ENCODE results near the gene CDK5RAP3. TPM values are rescaled to one million over a fixed set of nuclear protein-coding genes. Genes with fewer than 3 reads are reported as not detected.

The CDK5RAP3 gene
- total RNA-seq, 1 experiment from 2014 or later = 213 TPM

GRCh38 chr17:47993964-47994363 is 23.1 kb downstream of the CDK5RAP3 start:
- H2AFZ ChIP-seq (ENCODE audit: low read length) = no peak overlapping the region
- no peak overlapping the region for H3K27ac ChIP-seq (ENCODE audit: low read length)
- no peak overlapping the region for H3K9ac ChIP-seq (ENCODE audit: low read length)

GRCh38 chr17:47994724-47995123 is 23.8 kb downstream of the CDK5RAP3 start:
- H3K79me2 ChIP-seq (ENCODE audit: low read length) = no peaks in the 10 kb centered on the region
- no peak overlapping the region for H3K9ac ChIP-seq (ENCODE audit: low read length)
- H3K9me3 ChIP-seq (ENCODE audit: low read length) = no peaks in the 10 kb centered on the region
- H2AFZ ChIP-seq (ENCODE audit: low read length) = no peak overlapping the region
- no peaks in the 10 kb centered on the region for H3K36me3 ChIP-seq (ENCODE audit: insufficient read depth, low read length)
- no peak for DNase-seq
- H3K4me2 ChIP-seq (ENCODE audit: low read depth, low read length, poor library complexity, severe bottlenecking) = no peak overlapping the region
- H3K27me3 ChIP-seq (ENCODE audit: low read length) = no peaks in the 10 kb centered on the region
- peaks cover 8% of the 10 kb centered on the region for H3K4me1 ChIP-seq (ENCODE audit: low read length)
- H3K9me2 ChIP-seq (replicated peaks; ENCODE audit: insufficient read depth, low read length) = no peaks in the 10 kb centered on the region
- H4K20me1 ChIP-seq (ENCODE audit: insufficient read depth, low read depth, low read length) = no peaks in the 10 kb centered on the region
- no peak overlapping the region for H3K4me3 ChIP-seq (ENCODE audit: low read length)
- no peak overlapping the region for H3K27ac ChIP-seq (ENCODE audit: low read length)

More at GRCh38 chr17:47993964-47994363, 23.1 kb downstream of the CDK5RAP3 start:
- no peaks in the 10 kb centered on the region for H4K20me1 ChIP-seq (ENCODE audit: insufficient read depth, low read depth, low read length)
- DNase-seq = no peak
- no peaks in the 10 kb centered on the region for H3K9me3 ChIP-seq (ENCODE audit: low read length)
- H3K79me2 ChIP-seq (ENCODE audit: low read length) = no peaks in the 10 kb centered on the region
- no peaks in the 10 kb centered on the region for H3K36me3 ChIP-seq (ENCODE audit: insufficient read depth, low read length)
- H3K4me3 ChIP-seq (ENCODE audit: low read length) = no peak overlapping the region
- no peaks in the 10 kb centered on the region for H3K27me3 ChIP-seq (ENCODE audit: low read length)
- no peak overlapping the region for H3K4me2 ChIP-seq (ENCODE audit: low read depth, low read length, poor library complexity, severe bottlenecking)
- H3K9me2 ChIP-seq (replicated peaks; ENCODE audit: insufficient read depth, low read length) = no peaks in the 10 kb centered on the region
- H3K4me1 ChIP-seq (ENCODE audit: low read length) = peaks cover 8% of the 10 kb centered on the region

GRCh38 chr17:47995241-47995935 is 24.5 kb downstream of the CDK5RAP3 start:
- Histone ChIP-seq H3K9ac (ENCODE audit: low read length) (no peak overlapping the region), H3K79me2 (ENCODE audit: low read length) (no peaks in the 10 kb centered on the region), H3K27ac (ENCODE audit: low read length) (no peak overlapping the region), H3K27me3 (ENCODE audit: low read length) (no peaks in the 10 kb centered on the region), H3K4me1 (ENCODE audit: low read length) (peaks cover 8% of the 10 kb centered on the region), H3K9me3 (ENCODE audit: low read length) (no peaks in the 10 kb centered on the region), H3K4me2 (ENCODE audit: low read depth, low read length, poor library complexity, severe bottlenecking) (no peak overlapping the region), H3K36me3 (ENCODE audit: insufficient read depth, low read length) (no peaks in the 10 kb centered on the region), H4K20me1 (ENCODE audit: insufficient read depth, low read depth, low read length) (no peaks in the 10 kb centered on the region), H2AFZ (ENCODE audit: low read length) (no peak overlapping the region), H3K9me2 (replicated peaks; ENCODE audit: insufficient read depth, low read length) (no peaks in the 10 kb centered on the region), H3K4me3 (ENCODE audit: low read length) (no peak overlapping the region)
- DNase-seq = no peak

- Histone ChIP-seq H2AFZ (ENCODE audit: low read length) (no peak overlapping the region), H3K36me3 (ENCODE audit: insufficient read depth, low read length) (no peaks in the 10 kb centered on the region), H3K79me2 (ENCODE audit: low read length) (no peaks in the 10 kb centered on the region), H4K20me1 (ENCODE audit: insufficient read depth, low read depth, low read length) (no peaks in the 10 kb centered on the region), H3K4me3 (ENCODE audit: low read length) (no peak overlapping the region), H3K27ac (ENCODE audit: low read length) (no peak overlapping the region), H3K4me2 (ENCODE audit: low read depth, low read length, poor library complexity, severe bottlenecking) (no peak overlapping the region), H3K9me2 (replicated peaks; ENCODE audit: insufficient read depth, low read length) (no peaks in the 10 kb centered on the region), H3K27me3 (ENCODE audit: low read length) (no peaks in the 10 kb centered on the region), H3K9ac (ENCODE audit: low read length) (no peak overlapping the region), H3K4me1 (ENCODE audit: low read length) (peaks cover 8% of the 10 kb centered on the region), H3K9me3 (ENCODE audit: low read length) (no peaks in the 10 kb centered on the region)
- no peak for DNase-seq
Observed at GRCh38 chr17:47996201-47996600, 25.3 kb downstream of the CDK5RAP3 start.

- DNase-seq = no peak
- Histone ChIP-seq H3K79me2 (ENCODE audit: low read length) (no peaks in the 10 kb centered on the region), H3K27ac (ENCODE audit: low read length) (no peak overlapping the region), H4K20me1 (ENCODE audit: insufficient read depth, low read depth, low read length) (no peaks in the 10 kb centered on the region), H3K9me3 (ENCODE audit: low read length) (no peaks in the 10 kb centered on the region), H3K36me3 (ENCODE audit: insufficient read depth, low read length) (no peaks in the 10 kb centered on the region), H3K4me2 (ENCODE audit: low read depth, low read length, poor library complexity, severe bottlenecking) (no peak overlapping the region), H3K9me2 (replicated peaks; ENCODE audit: insufficient read depth, low read length) (no peaks in the 10 kb centered on the region), H3K4me3 (ENCODE audit: low read length) (no peak overlapping the region), H3K4me1 (ENCODE audit: low read length) (peaks cover 19% of the 10 kb centered on the region), H3K9ac (ENCODE audit: low read length) (no peak overlapping the region), H3K27me3 (ENCODE audit: low read length) (no peaks in the 10 kb centered on the region), H2AFZ (ENCODE audit: low read length) (no peak overlapping the region)
Observed at GRCh38 chr17:47997586-47997985, 26.7 kb downstream of the CDK5RAP3 start.

- no peaks in the 10 kb centered on the region for H3K79me2 ChIP-seq (ENCODE audit: low read length)
- peaks cover 23% of the 10 kb centered on the region for H3K4me1 ChIP-seq (ENCODE audit: low read length)
- no peaks in the 10 kb centered on the region for H3K9me3 ChIP-seq (ENCODE audit: low read length)
- H3K9me2 ChIP-seq (replicated peaks; ENCODE audit: insufficient read depth, low read length) = no peaks in the 10 kb centered on the region
- no peaks in the 10 kb centered on the region for H3K36me3 ChIP-seq (ENCODE audit: insufficient read depth, low read length)
- no peak overlapping the region for H3K9ac ChIP-seq (ENCODE audit: low read length)
- H2AFZ ChIP-seq (ENCODE audit: low read length) = no peak overlapping the region
- H3K4me2 ChIP-seq (ENCODE audit: low read depth, low read length, poor library complexity, severe bottlenecking) = no peak overlapping the region
- H3K27ac ChIP-seq (ENCODE audit: low read length) = no peak overlapping the region
- no peaks in the 10 kb centered on the region for H3K27me3 ChIP-seq (ENCODE audit: low read length)
- H4K20me1 ChIP-seq (ENCODE audit: insufficient read depth, low read depth, low read length) = no peaks in the 10 kb centered on the region
- DNase-seq = no peak
- H3K4me3 ChIP-seq (ENCODE audit: low read length) = no peak overlapping the region
Observed at GRCh38 chr17:47998044-47998443, 27.1 kb downstream of the CDK5RAP3 start.

- no peak overlapping the region for H3K27ac ChIP-seq (ENCODE audit: low read length)
- H3K4me2 ChIP-seq (ENCODE audit: low read depth, low read length, poor library complexity, severe bottlenecking) = no peak overlapping the region
- H3K27me3 ChIP-seq (ENCODE audit: low read length) = no peaks in the 10 kb centered on the region
- H3K4me1 ChIP-seq (ENCODE audit: low read length) = peaks cover 39% of the 10 kb centered on the region
- no peaks in the 10 kb centered on the region for H3K9me3 ChIP-seq (ENCODE audit: low read length)
- H2AFZ ChIP-seq (ENCODE audit: low read length) = no peak overlapping the region
- H3K36me3 ChIP-seq (ENCODE audit: insufficient read depth, low read length) = no peaks in the 10 kb centered on the region
- peak; percentile 52 for DNase-seq
- H4K20me1 ChIP-seq (ENCODE audit: insufficient read depth, low read depth, low read length) = no peaks in the 10 kb centered on the region
- H3K9ac ChIP-seq (ENCODE audit: low read length) = no peak overlapping the region
- no peaks in the 10 kb centered on the region for H3K9me2 ChIP-seq (replicated peaks; ENCODE audit: insufficient read depth, low read length)
- H3K4me3 ChIP-seq (ENCODE audit: low read length) = no peak overlapping the region
- no peaks in the 10 kb centered on the region for H3K79me2 ChIP-seq (ENCODE audit: low read length)
Observed at GRCh38 chr17:47999582-47999981, 28.7 kb downstream of the CDK5RAP3 start.

- DNase-seq = no peak
Observed at GRCh38 chr17:48001197-48001596, 30.3 kb downstream of the CDK5RAP3 start.

More at GRCh38 chr17:48001197-48001596, 30.3 kb downstream of the CDK5RAP3 start:
- H3K9ac ChIP-seq (ENCODE audit: low read length) = no peak overlapping the region
- no peak overlapping the region for H3K4me2 ChIP-seq (ENCODE audit: low read depth, low read length, poor library complexity, severe bottlenecking)
- no peaks in the 10 kb centered on the region for H3K9me2 ChIP-seq (replicated peaks; ENCODE audit: insufficient read depth, low read length)
- no peak overlapping the region for H3K27ac ChIP-seq (ENCODE audit: low read length)
- H3K36me3 ChIP-seq (ENCODE audit: insufficient read depth, low read length) = no peaks in the 10 kb centered on the region
- H3K4me1 ChIP-seq (ENCODE audit: low read length) = peaks cover 45% of the 10 kb centered on the region
- H2AFZ ChIP-seq (ENCODE audit: low read length) = no peak overlapping the region
- H3K9me3 ChIP-seq (ENCODE audit: low read length) = no peaks in the 10 kb centered on the region
- H3K27me3 ChIP-seq (ENCODE audit: low read length) = no peaks in the 10 kb centered on the region
- H3K4me3 ChIP-seq (ENCODE audit: low read length) = no peak overlapping the region
- no peaks in the 10 kb centered on the region for H4K20me1 ChIP-seq (ENCODE audit: insufficient read depth, low read depth, low read length)
- H3K79me2 ChIP-seq (ENCODE audit: low read length) = no peaks in the 10 kb centered on the region

Data from Karpas-422 (cell line).